A549 (cell line): ENCODE measurements around the gene SNX25. TPM values are rescaled to one million over a fixed set of nuclear protein-coding genes. Genes with fewer than 3 reads are reported as not detected.

Source experiments
- ATAC-seq, 2 experiments: fragments of 200-7000 bp in 1 of 2; fragments of >200 bp in 1 of 2; cut with Nextera tagmentation in 1 of 2; cut with Tn5 transposase in 1 of 2; 3 replicates each; pipeline versions ENCODE4 v1.8.0 to v1.9.1; 2018 to 2020; ENCODE audit warnings: mild to moderate bottlenecking in 1 of 2, moderate library complexity in 1 of 2
- CTCF ChIA-PET: fragments of 300-600 bp; sonication (Branson Sonifier 250); formaldehyde crosslinking; extraction: SDS; loops from one replicate; lab custom pipeline; 2021; ENCODE audit warnings: antibody characterized with exemption, inconsistent platforms; lab: Yijun Ruan, JAX
- POLR2A ChIA-PET: fragments of 350-600 bp; formaldehyde crosslinking; extraction: SDS; loops from one replicate; lab custom pipeline; 2021; ENCODE audit warnings: antibody characterized with exemption, inconsistent platforms; lab: Yijun Ruan, JAX
- DNase-seq, 2 experiments: peaks; one replicate each; pipeline versions ENCODE4 v3.0.0 to v3.0.0-alpha.2; 2011 to 2016; ENCODE audit warnings: low read depth in 1 of 2, low spot score in 1 of 2
- FAIRE-seq: peaks from 2 replicates; lab custom pipeline; 2011; peaks lifted over from hg19 to GRCh38; lab: Jason Lieb, UNC
- H3K27ac ChIP-seq, 2 experiments: fragments of >200 bp; sonication (Bioruptor Twin); formaldehyde crosslinking; 3 replicates each; pipeline ENCODE4 v1.5.1; 2016 to 2017
- H3K4me1 ChIP-seq: fragments of >200 bp; sonication (Bioruptor Twin); formaldehyde crosslinking; 3 replicates; pipeline ENCODE4 v1.6.1; 2016
- H3K4me2 ChIP-seq: fragments of >200 bp; sonication (Bioruptor Twin); formaldehyde crosslinking; 3 replicates; pipeline ENCODE4 v1.6.1; 2016
- H3K4me3 ChIP-seq: fragments of >200 bp; sonication (Bioruptor Twin); formaldehyde crosslinking; 3 replicates; pipeline ENCODE4 v1.5.1; 2016
- H3K9me3 ChIP-seq: fragments of >200 bp; sonication (Bioruptor Twin); formaldehyde crosslinking; 3 replicates; pipeline ENCODE4 v1.6.1; 2016
- BHLHE40 ChIP-seq: IDR thresholded peaks from 2 replicates; pipeline ENCODE4 v1.6.1; 2012; ENCODE audit warnings: low read depth, low read length, inconsistent platforms
- CBX2 ChIP-seq: fragments of 200-600 bp; sonication (generic); IDR thresholded peaks from 2 replicates; pipeline ENCODE4 v1.6.1; 2016; ENCODE audit warnings: low read depth, mild to moderate bottlenecking, borderline replicate concordance
- CBX8 ChIP-seq: fragments of 200-600 bp; sonication (generic); IDR thresholded peaks from 2 replicates; pipeline ENCODE4 v1.6.1; 2016
- CTCF ChIP-seq: fragments of >200 bp; sonication (Bioruptor Twin); formaldehyde crosslinking; IDR thresholded peaks from 3 replicates; pipeline ENCODE4 v1.5.1; 2016
- ELK1 ChIP-seq: fragments of 150-350 bp; IDR thresholded peaks from 2 replicates; pipeline ENCODE4 v1.6.1; 2014; ENCODE audit warnings: low read depth, mild to moderate bottlenecking, low read length
- FOSL2 ChIP-seq, 2 experiments: fragments of 450-650 bp in 1 of 2; fragments of >200 bp in 1 of 2; sonication (Bioruptor Twin) in 1 of 2; formaldehyde crosslinking; IDR thresholded peaks; 2 replicates each; pipeline versions ENCODE4 v1.5.0 to v1.6.1; 2016 to 2020; ENCODE audit warnings: mild to moderate bottlenecking in 1 of 2, moderate library complexity in 1 of 2
- GATA3 ChIP-seq: IDR thresholded peaks from 2 replicates; pipeline ENCODE4 v1.6.1; 2012; ENCODE audit warnings: borderline replicate concordance
- HMGXB4 ChIP-seq: fragments of 250-450 bp; sonication (Bioruptor Pico); IDR thresholded peaks from 2 replicates; pipeline ENCODE4 v1.5.0; 2021; ENCODE audit warnings: mild to moderate bottlenecking, moderate library complexity, borderline replicate concordance
- HOXA7 ChIP-seq: fragments of 250-450 bp; sonication (Bioruptor Pico); IDR thresholded peaks from 2 replicates; pipeline ENCODE4 v1.5.0; 2020; ENCODE audit warnings: mild to moderate bottlenecking, moderate library complexity
- JUNB ChIP-seq: fragments of >200 bp; sonication (Bioruptor Twin); formaldehyde crosslinking; IDR thresholded peaks from 2 replicates; pipeline ENCODE4 v1.6.1; 2016
- KDM1A ChIP-seq: fragments of 200-600 bp; sonication (generic); IDR thresholded peaks from 2 replicates; pipeline ENCODE4 v1.6.1; 2016; ENCODE audit warnings: low read depth, mild to moderate bottlenecking
- KDM5A ChIP-seq: fragments of 200-600 bp; sonication (generic); IDR thresholded peaks from 2 replicates; pipeline ENCODE4 v1.6.1; 2016; ENCODE audit warnings: antibody characterized with exemption, mild to moderate bottlenecking
- NFE2L2 ChIP-seq: fragments of 150-350 bp; conservative IDR thresholded peaks from 2 replicates; pipeline ENCODE4 v1.6.1; 2014; ENCODE audit warnings: low read length
- PHF8 ChIP-seq: fragments of 200-600 bp; sonication (generic); IDR thresholded peaks from 2 replicates; pipeline ENCODE4 v1.6.1; 2016; ENCODE audit warnings: low read depth, mild to moderate bottlenecking, antibody characterized with exemption, moderate library complexity, borderline replicate concordance
- POLR2AphosphoS2 ChIP-seq: conservative IDR thresholded peaks from 2 replicates; pipeline ENCODE4 v1.6.1; 2012; ENCODE audit warnings: low read length, improper control_type of control experiment, inconsistent platforms
- REST ChIP-seq: fragments of 200-600 bp; sonication (generic); IDR thresholded peaks from 2 replicates; pipeline ENCODE4 v1.6.1; 2016; ENCODE audit warnings: antibody characterized with exemption, mild to moderate bottlenecking, moderate library complexity
- RNF2 ChIP-seq: fragments of 200-600 bp; sonication (generic); IDR thresholded peaks from 2 replicates; pipeline ENCODE4 v1.6.1; 2016; ENCODE audit warnings: low read depth, mild to moderate bottlenecking, antibody characterized with exemption, moderate library complexity, borderline replicate concordance
- TFCP2L1 ChIP-seq: fragments of 250-450 bp; sonication (Bioruptor Pico); IDR thresholded peaks from 2 replicates; pipeline ENCODE4 v1.5.0; 2021; ENCODE audit warnings: mild to moderate bottlenecking
- ZC3H11A ChIP-seq: fragments of 450-650 bp; IDR thresholded peaks from 2 replicates; pipeline ENCODE4 v1.6.1; 2014; ENCODE audit warnings: antibody characterized with exemption, mild to moderate bottlenecking
- ZNF302 ChIP-seq: fragments of 250-450 bp; sonication (Bioruptor Pico); IDR thresholded peaks from 2 replicates; pipeline ENCODE4 v1.9.0; 2021; ENCODE audit warnings: inconsistent platforms, mild to moderate bottlenecking, moderate library complexity
- WGBS: methylation state at CpG from one replicate; pipeline ENCODE4 v1.1.6; 2017; ENCODE audit errors: missing lambda C conversion rate; 5-methylcytosine and 5-hydroxymethylcytosine counted together
- polyA plus RNA-seq, 4 experiments: library from polyadenylated mRNA; depleted of rRNA in 3 of 4; stranded (reverse); fragments of >200 nt; fragmentation: RNase III in 1 of 4; extraction: RNeasy Plus Mini Kit Qiagen cat#74134 plus additional on column Dnase treatment in 1 of 4; gene quantifications; 2 replicates in 3 of 4; 3 replicates in 1 of 4; pipeline ENCODE4 v1.2.3, GENCODE V29; 2011 to 2017

The SNX25 gene
- polyA plus RNA-seq, 2 of the 4 experiments (the other 2 are of a cell fraction), result 10.1 to 13.0 TPM

GRCh38 chr4:185246453-185246852 is 37.1 kb downstream of the SNX25 start (continued):
- TF ChIP-seq HMGXB4 (CRISPR knock-in tag) (no peak), CBX8 (no peak)

GRCh38 chr4:185247151-185247550 is 37.8 kb downstream of the SNX25 start:
- TF ChIP-seq JUNB (no peak), KDM1A (no peak), CBX2 (no peak), ZC3H11A (no peak), FOSL2 (IDR thresholded peaks at IDR 0.05) (no peak), FOSL2 (CRISPR knock-in tag; IDR thresholded peaks at IDR 0.05) (no peak), KDM5A (no peak), RNF2 (no peak), REST (no peak), TFCP2L1 (CRISPR knock-in tag) (no peak), NFE2L2 (no peak), HOXA7 (no peak), ZNF302 (no peak), PHF8 (no peak), CTCF (no peak), GATA3 (no peak), POLR2AphosphoS2 (no peak), BHLHE40 (no peak), ELK1 (no peak)
- Histone ChIP-seq H3K4me2 (no peak overlapping the region; the same call in 2 of the 3 replicates), H3K4me1 (peaks cover 25% of the 10 kb centered on the region; the same call in 2 of the 3 replicates), H3K9me3 (no peaks in the 10 kb centered on the region), H3K4me3 (no peak overlapping the region), H3K27ac (no peak overlapping the region)
- ChIA-PET POLR2A (interaction anchor here (0.6 kb wide), 1 partner anchor 46 kb away, joined by 3 read pairs; no protein-coding TSS in a partner anchor), CTCF (no interaction called here)
- no peak for ATAC-seq
- FAIRE-seq, result no peak
- DNase-seq, result no peak
- 88% methylated on average over 1 of the region's 1 CpG for WGBS
